DMS153 (cell line): ENCODE results near the gene METTL9.
"Not testable (repeated sequence)": the region's sequence is repeated elsewhere in the genome, so short reads cannot be mapped to it uniquely, and the experiment has no call there.

Source experiments
- DNase-seq: peaks from one replicate; lab custom pipeline; 2025; lab: John Stamatoyannopoulos, UW

Gene METTL9

DNA sequence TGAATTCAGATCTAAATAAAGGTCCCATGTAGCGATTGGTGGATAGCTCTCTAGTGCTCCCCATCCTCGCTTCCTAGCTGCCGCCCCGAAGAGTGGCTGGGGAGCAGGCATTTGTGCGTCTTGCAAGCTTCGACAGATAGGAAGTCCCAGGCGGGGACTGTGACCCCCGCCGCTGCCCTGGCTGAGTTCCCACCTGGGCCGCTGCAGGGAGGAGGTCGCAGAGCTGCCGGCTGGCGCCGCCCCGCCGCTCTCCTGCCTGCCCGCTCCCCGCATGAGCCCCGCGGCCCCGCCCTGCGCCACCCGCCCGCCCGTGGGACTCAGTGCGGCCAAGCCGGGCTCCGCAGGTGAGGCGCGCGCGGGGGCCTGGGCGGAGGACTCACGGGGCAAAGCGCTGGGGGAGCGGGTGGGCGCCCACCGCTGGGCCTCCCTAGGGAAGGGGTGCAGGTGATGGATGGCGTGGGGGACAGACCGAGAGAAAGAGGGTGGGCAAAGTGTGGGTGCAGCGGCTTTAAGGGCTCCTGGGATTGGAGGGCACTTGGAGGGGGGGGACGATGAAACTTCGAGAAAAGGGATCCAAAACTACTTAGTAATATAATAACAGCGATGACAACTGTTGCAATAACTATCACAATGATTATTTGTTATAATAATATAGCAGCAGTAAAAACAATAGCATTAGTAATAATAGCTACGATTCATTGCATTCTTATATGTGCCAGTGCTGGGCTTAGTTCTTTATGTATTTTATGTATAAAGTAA lies 64.7 kb downstream of the METTL9 start, which contains the start of gene OTOA:
Gene OTOA, plus strand, starts transcription at position 80 of the 759 bp plus-strand sequence. CDS start 14,547 bp downstream, outside the sequence.
- DNase-seq = no peak

- no peak for DNase-seq
Observed at GRCh38 chr16:21664801-21665492, 65.6 kb downstream of the METTL9 start.

DNA sequence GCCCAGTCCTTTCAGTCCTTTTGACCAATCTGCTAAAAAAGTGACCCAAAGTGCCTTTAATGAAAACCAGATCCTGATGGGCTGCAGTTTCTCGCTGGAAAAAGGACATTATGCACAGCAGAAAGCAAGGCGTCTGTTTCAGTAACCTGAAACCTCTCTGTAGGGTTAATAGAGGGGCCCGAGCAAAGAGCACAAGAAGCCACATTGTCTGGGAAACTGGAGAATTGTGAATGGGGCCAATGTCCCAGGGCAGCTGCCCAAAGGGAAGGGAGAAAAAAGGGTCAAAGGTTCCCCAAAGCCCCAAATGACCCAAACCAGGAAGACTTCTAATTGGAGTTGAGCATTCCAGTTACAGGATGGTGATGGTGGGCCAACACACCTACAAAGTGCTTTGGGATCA lies 67.4 kb downstream of the METTL9 start:
- DNase-seq = no peak

- DNase-seq = no peak
Observed at GRCh38 chr16:21667575-21667974, 68.2 kb downstream of the METTL9 start.

GRCh38 chr16:21673469-21673868 lies 74.1 kb downstream of the METTL9 start:
- DNase-seq = no peak

GRCh38 chr16:21674456-21674855 lies 75.1 kb downstream of the METTL9 start:
- DNase-seq = not testable (repeated sequence)

- not testable (repeated sequence) for DNase-seq
Observed at GRCh38 chr16:21680714-21681113, 81.3 kb downstream of the METTL9 start.

DNA sequence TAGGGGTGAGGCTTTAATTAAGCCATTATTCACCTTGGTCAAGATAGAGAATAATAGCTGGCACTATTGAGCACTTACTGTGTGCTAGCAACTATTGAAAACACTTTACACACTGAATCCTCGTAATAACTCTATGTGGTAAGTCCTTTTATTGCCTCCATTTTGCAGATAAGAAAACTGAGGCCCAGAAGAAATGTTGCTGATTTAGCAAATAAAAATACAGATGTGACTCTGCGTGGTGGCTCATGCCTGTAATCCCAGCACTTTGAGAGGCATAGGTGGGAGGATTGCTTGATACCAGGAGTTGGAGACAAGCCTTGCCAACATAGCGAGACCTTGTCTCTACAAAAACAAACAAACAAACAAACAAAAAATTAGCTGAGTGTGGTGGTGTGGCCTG lies 83.8 kb downstream of the METTL9 start:
- DNase-seq = no peak

DNA sequence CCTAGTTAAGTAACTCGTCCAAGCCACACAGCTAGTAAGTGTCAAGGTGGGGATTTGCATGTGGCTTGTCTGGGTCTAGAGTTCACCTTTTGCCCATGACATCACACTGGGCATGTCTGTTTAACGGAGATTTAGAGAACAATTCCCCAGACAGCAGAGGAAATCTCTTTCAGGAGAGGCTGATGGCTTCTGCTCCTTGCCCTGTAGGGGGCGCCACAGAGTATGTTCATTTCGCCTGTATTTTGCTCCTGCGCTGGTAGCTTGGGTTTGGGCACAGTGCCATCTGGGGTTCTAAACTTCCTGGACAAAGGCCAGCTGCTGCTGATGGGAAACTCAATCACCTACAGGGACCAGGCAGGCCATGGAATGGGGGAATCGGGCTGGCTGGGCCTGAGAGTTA lies 84.8 kb downstream of the METTL9 start:
- DNase-seq = no peak

DNA sequence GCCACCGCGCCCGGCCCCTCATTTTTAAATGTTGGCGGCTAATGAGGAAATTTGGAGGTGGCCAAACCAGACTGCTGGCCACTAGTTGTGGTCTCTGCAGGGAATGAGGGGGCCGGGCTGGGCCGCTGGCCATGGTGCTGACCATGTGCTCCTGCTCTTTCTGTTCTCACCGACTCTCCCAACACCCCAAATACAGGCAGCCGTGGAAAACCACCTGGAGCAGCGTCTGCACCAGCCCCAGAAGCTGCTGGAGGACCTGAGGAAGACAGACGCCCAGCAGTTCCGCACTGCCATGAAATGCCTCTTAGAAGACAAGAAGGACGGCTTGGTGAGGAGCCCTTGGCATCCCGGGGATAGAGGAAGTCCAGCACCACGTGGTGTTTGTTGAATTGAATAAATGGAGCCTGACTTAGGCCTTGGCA lies 85.7 kb downstream of the METTL9 start:
- DNase-seq = no peak

- DNase-seq = no peak
Observed at GRCh38 chr16:21689107-21689506, 89.7 kb downstream of the METTL9 start.

DNA sequence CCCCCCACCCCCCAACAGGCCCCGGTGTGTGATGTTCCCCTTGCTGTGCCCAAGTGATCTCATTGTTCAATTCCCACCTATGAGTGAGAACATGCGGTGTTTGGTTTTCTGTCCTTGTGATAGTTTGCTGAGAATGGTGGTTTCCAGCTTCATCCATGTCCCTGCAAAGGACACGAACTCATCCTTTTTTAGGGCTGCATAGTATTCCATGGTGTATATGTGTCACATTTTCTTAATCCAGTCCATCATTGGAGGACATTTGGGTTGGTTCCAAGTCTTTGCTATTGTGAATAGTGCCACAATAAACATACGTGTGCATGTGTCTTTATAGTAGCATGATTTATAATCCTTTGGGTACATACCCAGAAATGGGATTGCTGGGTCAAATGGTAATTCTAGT lies 91.6 kb downstream of the METTL9 start:
- not testable (repeated sequence) for DNase-seq

- DNase-seq = no peak
Observed at GRCh38 chr16:21694609-21695008, 95.2 kb downstream of the METTL9 start.

DNA sequence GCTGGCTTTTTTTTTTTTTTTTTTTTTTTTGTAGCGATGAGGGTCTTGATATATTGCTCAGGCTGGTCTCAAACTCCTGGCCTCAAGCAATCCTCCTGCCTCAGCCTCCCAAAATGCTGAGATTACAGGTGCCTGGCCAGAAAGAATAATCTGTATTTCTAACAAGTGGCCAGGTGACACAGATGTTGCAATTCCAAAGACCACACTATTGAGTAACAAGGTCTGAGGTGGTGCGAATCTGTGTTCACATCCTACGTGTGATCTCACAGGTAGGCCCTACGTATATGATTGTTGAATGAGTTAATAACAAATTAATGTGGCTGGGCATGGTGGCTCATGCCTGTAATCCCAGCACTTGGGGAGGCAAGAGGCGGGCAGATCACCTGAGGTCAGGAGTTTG lies 97.7 kb downstream of the METTL9 start:
- no peak for DNase-seq

DNA sequence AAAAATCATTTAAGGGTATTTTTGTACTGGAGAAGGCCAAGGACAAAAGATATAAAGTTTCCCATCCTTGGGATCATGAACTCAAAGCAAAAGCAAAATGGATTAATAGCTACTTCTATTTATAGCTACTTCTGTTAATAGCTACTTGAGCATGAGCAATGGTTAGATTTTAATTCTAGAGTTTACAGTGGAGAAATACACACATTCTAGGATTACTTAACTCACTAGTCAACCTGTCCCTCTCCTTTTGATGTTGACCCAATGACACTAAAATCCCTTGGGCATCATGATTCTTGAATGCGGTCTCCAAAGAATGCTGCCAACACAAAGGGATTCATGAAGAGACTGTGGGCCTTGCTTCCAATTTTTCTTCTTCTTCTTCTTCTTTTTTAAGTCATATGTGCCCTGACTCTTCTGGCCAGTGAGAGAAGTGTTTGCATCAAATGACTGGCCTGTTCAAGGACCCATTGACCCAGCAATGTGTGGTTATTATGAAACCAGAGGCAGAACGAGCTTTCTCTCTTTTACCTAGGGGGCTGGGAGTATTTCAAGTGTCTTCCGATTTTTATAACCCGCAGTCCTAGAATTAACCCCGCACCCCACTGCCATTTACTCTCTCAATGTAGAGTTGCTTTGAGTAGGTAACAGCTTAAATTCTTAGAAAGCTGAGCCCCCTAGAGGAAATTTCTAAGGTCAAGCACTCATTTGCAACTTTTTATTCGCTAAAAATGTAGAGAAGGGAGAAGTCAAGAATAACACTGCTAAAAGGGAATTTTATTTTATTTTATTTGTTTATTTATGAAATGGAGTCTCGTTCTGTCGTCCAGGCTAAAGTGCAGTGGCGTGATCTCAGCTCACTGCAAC lies 99.0 kb downstream of the METTL9 start:
- DNase-seq = no peak

- no peak for DNase-seq
Observed at GRCh38 chr16:21701271-21701670, 101.9 kb downstream of the METTL9 start.

DNA sequence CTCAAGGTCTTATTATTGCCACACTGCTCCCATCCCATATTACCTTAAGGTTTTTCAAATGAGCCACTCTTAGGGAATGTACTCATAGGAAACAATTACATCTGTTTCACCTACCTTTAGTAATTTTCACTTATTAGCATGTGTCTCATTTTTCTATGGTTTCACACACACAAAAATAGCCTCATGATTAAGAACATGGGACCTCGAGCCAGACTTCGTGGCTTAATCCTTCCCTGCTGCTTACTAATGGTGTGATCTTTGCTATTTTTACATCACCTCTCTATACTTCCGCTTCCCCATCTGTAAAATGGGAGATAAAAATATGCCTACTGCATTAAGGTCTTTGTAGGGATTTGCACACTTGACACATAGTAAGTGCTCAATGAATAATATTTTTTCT lies 102.9 kb downstream of the METTL9 start:
- no peak for DNase-seq

- no peak for DNase-seq
Observed at GRCh38 chr16:21703156-21703555, 103.8 kb downstream of the METTL9 start.

DNA sequence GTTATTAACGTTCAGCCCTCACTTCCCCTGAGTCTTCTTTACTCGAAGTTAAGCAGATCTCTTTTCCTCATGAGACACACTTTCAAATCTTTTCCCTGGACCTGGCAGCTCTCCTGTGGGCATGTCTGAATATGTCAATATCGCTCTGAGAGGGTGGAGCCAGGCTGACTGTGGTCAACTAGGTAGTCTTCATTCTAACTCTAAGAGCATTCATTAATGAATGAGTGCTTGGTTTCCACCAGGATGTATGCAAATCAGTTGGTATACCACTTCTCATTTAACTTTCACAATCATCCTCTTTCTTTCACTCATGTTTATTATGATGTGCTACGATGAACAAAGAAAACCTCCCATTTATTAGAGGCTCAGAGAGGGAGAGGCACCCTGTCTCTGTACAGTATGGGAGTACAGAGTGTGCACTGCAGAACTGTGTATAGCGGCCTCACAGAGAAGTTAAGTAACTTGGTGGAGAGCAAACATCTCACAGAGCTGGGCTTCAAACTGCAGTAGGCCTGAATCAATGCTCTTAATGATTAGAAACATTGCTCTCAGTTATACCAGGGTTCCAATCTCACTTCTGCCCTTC lies 104.3 kb downstream of the METTL9 start:
- no peak for DNase-seq

GRCh38 chr16:21704266-21704665 lies 104.9 kb downstream of the METTL9 start:
- DNase-seq = no peak

DNA sequence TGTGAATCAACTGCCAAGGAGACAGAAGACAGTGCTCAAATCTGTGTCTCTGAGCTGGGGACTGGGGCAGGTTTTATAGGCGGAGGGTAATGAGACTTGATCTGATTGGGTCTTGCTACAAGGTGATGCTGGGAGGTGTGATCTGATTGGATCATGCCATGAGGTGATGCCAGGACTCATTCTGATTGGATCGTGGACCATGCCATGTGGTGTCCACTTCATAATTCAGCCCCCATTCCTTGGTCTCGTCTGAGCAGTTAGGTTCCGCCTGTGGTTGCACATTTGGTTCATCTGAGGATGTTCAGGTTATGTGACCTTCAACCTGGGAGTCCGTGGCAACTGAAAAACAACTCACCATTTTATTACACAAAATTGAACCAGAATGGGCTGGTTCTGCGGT lies 105.4 kb downstream of the METTL9 start:
- DNase-seq = no peak
